Kidney capillary endothelial cell (primary cell): ENCODE results near the gene IKZF4.
"Not testable (repeated sequence)": the region's sequence is repeated elsewhere in the genome, so short reads cannot be mapped to it uniquely, and the experiment has no call there.

Experiments used
- DNase-seq: peaks from one replicate; pipeline ENCODE4 v3.0.0-alpha.2; 2018; ENCODE audit warnings: low spot score

Gene IKZF4

DNA sequence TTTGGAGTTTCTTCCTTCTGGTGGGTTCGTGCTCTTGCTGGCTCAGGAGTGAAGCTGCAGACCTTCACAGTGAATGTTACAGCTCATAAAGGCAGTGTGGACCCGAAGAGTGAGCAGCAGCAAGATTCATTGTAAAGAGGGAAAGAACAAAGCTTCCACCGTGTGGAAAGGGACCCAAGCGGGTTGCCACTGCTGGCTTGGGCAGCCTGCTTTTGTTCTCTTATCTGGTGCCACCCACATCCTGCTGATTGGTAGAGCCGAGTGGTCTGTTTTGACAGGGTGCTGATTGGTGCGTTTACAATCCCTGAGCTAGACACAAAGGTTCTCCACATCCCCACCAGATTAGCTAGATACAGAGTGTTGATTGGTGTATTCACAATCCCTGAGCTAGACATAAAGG lies 21.3 kb upstream of the IKZF4 start:
- not testable (repeated sequence) for DNase-seq

DNA sequence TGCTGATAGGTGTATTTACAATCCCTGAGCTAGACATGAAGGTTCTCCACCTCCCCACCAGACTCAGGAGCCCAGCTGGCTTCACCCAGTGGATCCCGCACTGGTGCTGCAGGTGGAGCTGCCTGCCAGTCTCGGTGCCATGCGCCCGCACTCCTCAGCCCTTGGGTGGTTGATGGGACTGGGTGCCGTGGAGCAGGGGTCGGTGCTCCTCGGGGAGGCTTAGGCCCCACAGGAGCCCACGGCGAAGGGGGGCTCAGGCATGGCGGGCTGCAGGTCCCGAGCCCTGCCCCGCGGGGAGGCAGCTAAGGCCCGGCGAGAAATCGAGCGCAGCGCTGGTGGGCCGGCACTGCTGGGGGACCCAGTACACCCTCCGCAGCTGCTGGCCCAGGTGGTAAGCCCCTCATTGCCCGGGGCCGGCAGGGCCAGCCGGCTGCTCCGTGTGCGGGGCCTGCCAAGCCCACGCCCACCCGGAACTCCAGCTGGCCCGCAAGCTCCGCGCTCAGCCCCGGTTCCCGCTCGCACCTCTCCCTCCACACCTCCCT lies 20.8 kb upstream of the IKZF4 start:
- not testable (repeated sequence) for DNase-seq

DNA sequence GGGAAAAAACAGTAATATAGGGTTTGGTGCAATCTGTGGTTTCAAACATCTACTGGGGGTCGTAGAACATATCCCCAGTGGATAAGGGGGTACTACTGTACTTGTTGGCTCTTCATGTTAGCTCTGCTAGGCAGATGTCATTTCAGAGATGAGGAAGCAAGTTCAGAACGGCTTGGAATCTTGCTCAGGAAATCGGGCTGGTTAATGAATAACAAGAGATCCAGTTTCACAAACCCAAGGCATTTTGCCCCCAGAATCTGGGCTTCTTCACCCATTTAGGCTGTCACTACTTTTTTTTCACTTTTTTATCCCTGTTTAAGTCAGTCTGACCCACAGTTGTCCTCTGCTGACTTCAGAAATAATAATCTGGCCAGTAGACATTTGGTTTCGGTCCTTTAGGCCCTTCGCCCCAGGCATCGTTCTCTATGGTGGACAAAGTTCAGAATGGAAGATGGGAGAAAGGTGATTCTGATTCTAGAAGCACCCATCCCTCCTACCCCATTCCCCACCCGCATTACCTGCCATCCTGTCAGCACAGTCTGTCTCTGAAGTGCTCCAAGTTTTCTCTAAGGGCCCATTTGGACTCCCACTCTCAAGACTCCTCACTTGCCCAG lies 19.2 kb upstream of the IKZF4 start:
- no peak for DNase-seq

DNA sequence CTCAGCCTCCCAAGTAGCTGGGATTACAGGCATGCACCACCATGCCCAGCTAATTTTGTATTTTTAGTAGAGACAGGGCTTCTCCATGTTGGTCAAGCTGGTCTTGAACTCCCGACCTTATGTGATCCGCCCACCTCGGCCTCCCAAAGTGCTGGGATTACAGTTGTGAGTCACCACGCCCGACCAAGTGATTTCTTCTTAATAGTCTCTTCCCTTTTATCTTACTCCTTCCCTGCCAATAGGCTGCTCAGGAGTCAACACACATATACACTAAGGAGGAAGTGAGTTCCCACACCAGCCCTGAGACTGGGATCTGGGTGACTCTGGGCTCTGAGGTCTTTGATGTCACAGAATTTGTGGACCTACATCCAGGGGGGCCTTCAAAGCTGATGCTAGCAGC lies 17.5 kb upstream of the IKZF4 start:
- not testable (repeated sequence) for DNase-seq

DNA sequence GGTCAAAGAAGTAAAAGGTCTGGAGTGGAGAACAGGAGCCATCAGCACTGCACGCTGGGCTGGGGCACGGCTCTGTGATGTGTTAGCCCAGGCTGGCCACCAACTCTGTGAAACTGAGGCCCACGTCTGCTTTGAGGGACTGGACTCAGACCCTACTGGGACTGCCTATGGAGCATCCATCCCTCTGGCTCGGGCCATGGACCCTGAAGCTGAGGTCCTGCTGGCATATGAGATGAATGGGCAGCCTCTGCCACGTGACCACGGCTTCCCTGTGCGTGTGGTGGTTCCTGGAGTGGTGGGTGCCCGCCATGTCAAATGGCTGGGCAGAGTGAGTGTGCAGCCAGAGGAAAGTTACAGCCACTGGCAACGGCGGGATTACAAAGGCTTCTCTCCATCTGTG lies 16.6 kb upstream of the IKZF4 start:
- no peak for DNase-seq

DNA sequence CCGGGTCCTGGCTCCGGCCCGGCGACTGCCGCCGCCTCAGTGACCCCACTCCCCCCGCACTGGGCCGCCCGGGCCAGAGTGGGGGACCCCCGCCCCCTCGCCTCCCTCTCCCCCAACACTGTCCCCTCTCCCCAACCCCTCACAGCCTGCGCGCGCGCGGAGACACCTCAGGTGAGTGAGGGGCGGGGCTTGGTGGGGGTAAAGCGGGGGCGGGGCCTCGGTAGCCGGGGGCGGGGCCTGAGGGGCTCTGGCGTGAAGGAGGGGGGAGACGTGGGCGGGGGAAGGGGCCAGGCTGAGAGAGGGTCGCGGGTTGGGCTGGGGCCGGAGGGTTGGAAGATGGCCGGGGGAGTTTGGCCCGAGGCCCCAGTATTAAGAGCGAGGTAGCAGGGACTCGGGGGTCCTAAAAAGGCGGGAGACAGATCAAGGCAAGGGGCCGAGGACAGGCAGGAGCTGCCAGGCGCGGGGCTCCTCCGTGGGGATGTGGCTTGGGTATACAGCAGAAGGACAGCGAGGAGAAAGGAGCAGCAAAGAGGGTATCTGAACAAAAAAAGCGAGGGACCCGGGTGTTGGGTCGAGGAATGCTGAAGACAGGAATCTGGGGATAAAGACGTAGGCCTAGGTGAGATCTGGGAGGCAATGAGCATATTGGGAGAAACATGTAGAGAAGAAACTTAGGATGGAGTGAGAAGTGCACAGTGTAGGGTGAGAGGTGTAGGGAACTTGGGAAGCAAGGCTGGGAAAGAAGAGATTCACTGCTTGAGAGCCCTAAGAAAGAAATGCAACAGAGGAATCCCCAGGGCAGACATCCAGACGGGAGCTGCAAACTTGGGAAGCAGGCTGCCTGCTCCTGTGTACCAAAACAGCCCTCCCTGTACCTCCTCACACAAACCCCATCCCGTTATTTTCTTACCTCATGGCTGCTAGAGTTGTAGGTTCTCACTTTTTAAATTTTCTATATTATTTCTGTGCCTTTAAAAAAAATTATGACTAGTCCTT lies 13.0 kb upstream of the IKZF4 start:
- no peak for DNase-seq

DNA sequence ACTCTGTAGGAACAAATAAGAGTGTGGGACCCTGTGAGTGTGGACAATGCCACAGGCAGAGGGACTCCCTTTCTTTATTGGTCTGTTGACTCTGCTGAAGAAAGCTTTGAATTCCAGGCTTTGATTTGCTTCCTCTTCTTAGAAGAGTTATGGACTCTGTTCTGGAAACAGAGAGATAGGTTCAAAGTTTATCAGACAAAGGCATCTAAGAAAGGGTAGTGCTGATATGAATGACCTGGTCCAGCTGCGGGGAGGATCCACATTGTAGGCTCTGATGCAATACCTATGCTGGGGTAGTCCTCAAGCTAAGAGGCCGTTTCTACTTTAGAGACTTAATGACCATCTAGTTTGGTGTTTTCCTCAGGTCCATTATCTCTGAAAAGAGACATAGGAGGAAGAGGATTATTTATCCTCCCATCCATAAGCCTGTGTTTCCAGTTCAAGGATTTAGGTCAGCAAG lies 10.7 kb upstream of the IKZF4 start:
- no peak for DNase-seq

DNA sequence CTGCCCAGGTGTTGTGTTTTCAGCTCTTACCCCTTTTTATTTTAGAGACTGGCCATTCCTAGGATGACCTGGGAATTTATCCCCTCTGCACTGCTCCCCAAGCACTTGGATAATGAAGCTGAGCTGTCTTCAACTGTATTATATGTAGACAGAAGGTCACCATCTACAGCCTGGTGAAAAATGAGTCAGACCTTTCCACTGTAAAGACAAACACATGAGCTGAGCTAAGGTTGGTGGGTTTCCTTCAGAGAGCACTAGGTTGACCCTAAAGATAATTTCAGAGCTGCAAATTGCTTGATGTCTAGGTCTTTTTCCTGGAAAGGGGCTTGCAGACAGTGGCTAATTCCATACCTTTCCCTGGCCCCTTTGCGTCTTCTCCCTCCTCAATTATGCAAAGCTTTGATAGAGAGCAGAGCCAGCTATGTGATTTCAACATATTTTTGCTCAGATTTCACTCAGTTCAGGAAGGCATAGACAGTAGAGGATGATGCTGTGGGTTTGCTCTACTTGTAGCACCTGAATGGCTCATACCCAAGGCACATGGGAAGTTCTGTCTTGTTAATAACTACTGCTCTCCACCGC lies 9.2 kb upstream of the IKZF4 start:
- DNase-seq, result no peak

DNA sequence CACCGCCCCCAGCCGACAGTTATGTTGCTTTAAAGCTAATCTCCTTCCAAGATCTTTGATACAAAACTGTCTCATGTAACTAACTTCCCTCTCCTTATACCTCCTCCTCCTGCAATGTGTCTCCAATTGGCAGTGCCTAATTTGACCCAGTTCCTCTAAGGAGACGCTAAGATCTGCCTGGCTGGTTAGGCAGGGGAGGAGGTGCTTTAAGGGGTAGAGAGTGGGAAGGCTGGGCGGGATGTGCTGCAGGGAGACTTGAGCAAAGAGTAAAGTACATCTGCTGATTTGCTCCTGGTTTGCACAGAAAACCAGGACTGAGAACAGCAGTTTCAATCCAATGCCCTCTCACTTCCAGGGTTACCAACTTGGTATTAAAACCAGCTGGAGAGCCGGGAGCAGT lies 7.4 kb upstream of the IKZF4 start:
- DNase-seq, result no peak

DNA sequence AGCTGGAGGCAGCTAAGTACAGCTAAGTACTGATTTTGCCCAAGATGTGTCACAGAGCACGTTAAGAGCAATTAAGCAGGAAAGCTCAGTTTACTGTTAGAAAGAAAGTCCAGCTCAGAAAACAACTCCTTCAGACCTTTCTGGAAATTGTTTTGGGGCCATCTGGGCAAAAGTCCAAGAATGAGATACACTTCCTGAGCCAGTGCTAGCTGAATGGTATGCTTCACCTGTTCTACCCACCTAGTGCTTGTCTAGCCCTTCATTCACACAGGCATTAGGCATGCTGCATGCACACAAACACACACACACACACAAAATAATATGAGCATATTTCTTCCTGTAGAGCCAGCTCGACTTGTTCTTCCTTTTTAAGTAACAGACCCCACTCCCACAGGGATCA lies 6.6 kb upstream of the IKZF4 start:
- DNase-seq, result no peak

DNA sequence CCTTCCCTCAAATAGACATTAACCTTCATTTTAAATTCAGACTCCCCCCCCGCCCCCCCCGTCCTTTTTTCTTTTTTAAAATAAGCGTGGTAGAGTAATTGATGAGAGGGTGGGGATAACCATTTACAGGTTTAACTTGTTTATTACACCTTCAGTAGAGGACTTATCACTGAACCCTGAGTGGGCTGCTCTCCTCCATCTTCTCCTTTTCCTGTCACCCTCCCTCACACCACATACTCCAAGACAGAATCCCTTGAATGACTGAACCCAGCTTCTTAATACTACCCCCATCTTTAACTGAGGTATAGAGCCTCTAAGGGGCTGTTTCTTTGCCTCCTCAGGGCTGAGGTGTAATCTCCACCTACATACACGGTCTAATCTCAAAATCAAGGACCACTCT lies 3.7 kb upstream of the IKZF4 start:
- DNase-seq, result no peak

DNA sequence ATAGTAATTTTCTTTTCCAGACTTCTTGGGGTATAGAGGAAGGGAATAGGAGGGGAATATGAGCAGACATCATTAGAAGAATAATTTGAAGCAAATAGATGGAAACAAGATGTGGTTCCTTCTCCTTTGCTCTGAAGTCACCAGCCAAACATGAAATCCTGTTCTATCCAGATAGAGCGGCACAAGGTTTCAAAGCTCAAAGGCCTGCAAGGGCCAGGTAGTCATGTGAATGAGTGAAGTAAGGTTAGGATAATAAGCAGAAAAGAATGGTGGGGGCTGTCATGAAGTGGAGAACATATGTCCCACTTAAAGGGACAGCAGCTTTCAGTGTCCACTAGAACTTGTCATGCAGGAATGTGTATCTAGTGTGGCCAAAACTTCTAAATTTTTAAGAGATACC lies 2.5 kb upstream of the IKZF4 start:
- DNase-seq, result no peak

DNA sequence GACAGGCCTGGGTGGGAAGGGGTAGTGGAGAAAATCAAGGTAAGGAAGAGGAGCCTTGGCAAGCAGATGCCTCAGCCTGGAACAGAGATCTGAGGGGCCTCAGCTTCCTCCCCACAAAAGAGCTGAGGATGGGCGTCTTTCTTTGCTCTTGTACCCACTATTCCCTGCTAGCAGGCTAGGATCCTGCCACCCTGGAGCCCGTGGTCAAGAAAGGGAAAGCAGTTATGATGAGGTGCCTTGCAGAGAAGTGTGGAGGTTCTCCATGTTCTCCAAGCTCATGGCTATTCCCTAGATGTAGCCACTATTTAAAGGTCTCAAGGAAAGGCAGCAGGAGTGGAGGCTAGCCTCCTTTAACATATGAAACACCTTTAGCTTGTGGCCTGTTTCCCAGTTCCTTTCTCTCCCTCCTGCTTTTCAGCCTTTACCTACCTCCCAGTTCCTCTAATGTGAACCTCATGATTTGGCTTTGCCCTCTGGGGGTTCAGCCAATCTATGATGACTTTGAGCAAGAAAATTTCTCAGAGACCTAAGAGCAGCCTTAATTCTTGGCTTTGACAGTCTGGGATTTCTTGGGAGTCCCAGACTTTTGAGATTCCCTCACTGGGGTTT lies 1.1 kb downstream of the IKZF4 start:
- DNase-seq, result no peak

DNA sequence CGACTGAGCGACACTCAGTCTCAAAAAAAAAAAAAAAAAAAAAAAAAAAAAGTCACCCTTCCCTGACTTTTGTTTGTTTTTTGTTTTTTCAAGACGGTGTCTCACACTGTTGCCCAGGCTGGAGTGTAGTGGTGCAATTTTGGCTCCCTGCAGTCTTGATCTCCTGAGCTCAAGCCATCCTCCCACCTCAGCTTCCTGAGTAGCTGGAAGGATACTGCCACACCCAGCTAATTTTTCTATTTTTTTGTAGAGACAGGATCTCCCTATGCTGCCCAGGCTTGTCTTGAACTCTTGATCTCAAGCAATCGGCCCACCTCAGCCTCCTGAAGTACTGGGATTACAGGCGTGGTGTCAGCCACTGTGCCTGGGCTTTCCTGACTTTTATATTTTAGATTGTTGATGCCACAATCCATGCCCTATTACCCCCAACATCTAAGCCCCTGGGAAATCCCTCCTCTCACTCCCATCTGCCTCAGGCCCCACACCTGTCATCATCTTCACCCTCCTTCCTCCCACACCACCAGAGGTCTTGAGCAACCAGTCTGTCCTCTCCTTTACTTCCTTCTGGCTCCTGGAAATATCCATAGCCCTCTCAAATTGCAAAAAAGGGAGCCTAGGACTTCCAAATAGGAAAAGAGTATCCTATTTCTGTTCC lies 7.8 kb downstream of the IKZF4 start:
- DNase-seq, result no peak

DNA sequence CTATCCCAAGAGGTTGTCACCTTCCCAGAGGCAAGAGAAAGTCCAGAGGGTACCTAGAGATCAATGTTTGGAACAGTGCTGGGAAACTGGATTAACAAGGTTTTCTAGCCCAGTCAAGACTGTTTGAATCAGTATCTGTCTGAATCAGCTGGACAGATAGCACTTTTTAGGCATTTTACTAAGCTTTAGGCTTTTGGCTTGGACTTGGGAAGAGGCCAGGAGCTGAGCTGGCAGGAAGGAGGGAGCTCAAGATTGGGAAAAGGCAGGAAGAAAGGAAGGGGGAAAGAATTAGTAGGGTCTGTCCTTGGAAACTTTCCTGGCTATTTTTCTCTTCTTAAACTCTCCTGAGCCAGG lies 8.3 kb downstream of the IKZF4 start:
- no peak for DNase-seq

DNA sequence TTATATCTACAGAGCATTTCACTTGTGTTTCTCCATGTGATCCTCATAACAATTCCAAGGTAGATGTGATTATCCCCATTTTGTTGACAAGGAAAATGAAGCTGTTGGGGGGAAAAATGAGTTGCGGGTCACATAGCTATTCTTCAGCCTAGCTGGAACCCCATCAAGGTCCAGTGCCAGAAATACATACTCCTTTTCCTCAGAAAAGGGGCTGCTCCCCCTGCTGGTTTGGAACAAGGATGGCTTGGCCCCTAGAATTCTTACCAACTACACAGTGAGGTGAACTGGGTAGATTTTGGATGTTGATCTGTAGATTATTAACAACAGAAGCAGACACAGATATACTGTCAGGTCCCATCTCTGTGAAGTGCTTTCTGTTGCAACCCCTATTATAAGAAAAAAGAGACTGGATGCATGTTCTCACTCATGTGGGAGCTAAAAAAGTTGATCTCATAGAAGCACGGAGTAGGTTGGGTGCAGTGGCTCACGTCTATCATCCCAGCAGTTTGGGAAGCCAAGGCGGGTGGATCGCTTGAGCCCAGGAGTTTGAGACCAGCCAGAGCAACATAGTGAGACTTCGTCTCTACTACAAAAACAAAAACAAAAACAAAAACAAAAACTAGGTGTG lies 8.9 kb downstream of the IKZF4 start:
- peak; percentile 58 for DNase-seq

DNA sequence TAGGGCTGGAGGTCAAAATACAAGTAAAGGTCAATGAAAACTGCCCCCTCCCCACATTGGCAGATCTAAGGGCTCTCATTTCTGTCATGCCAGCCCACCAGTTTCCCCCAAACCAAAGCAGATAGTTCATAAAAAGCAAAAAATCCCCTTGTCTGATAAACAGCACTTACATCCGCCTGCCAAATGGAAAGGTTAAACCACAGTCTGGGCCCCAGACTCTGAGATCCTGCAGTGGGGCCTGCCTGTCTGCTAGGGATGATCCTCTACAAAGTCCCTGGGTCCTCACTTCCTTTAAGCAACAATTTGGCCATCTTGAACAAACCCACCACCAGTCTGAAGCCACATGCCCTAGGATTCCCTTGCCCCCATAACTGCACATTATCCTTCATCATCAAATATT lies 11.1 kb downstream of the IKZF4 start:
- no peak for DNase-seq

DNA sequence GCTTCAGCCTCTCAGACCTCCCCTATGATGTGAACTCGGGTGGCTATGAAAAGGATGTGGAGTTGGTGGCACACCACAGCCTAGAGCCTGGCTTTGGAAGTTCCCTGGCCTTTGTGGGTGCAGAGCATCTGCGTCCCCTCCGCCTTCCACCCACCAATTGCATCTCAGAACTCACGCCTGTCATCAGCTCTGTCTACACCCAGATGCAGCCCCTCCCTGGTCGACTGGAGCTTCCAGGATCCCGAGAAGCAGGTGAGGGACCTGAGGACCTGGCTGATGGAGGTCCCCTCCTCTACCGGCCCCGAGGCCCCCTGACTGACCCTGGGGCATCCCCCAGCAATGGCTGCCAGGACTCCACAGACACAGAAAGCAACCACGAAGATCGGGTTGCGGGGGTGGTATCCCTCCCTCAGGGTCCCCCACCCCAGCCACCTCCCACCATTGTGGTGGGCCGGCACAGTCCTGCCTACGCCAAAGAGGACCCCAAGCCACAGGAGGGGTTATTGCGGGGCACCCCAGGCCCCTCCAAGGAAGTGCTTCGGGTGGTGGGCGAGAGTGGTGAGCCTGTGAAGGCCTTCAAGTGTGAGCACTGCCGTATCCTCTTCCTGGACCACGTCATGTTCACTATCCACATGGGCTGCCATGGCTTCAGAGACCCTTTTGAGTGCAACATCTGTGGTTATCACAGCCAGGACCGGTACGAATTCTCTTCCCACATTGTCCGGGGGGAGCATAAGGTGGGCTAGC lies 13.9 kb downstream of the IKZF4 start:
- DNase-seq, result no peak

DNA sequence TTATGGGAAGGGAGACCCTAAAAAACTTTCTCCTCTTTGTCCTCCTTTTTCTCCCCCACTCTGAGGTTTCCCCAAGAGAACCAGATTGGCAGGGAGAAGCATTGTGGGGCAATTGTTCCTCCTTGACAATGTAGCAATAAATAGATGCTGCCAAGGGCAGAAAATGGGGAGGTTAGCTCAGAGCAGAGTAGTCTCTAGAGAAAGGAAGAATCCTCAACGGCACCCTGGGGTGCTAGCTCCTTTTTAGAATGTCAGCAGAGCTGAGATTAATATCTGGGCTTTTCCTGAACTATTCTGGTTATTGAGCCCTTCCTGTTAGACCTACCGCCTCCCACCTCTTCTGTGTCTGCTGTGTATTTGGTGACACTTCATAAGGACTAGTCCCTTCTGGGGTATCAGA lies 16.3 kb downstream of the IKZF4 start:
- DNase-seq, result no peak

DNA sequence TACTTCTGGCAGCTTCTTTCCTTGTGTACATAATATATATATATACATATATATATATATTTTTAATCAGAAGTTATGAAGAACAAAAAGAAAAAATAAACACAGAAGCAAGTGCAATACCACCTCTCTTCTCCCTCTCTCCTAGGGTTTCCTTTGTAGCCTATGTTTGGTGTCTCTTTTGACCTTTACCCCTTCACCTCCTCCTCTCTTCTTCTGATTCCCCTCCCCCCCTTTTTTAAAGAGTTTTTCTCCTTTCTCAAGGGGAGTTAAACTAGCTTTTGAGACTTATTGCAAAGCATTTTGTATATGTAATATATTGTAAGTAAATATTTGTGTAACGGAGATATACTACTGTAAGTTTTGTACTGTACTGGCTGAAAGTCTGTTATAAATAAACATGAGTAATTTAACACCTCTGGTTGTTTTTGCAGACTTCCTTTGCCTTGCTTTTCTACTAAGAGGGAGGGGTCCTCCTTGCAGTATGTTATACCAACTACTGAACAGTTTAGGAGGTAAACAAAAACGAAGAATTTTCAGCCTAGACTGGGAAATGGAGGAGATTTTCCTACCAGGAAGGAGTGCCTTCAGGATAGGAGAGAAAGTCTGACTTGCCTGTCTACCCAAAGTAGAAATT lies 17.3 kb downstream of the IKZF4 start:
- DNase-seq, result no peak
